IMR-90 (cell line): ENCODE results near the gene ZDHHC14.

ENCODE experiments used
- POLR2A ChIP-seq: IDR thresholded peaks from 2 replicates; pipeline ENCODE4 v1.6.1; 2012; ENCODE audit warnings: mild to moderate bottlenecking, low read depth, low read length
- RFX5 ChIP-seq: IDR thresholded peaks from 2 replicates; pipeline ENCODE4 v1.8.0; 2012; ENCODE audit warnings: low read depth, mild to moderate bottlenecking, low read length, moderate library complexity

- TF ChIP-seq POLR2A, result no peak
- TF ChIP-seq RFX5, result no peak
Observed at GRCh38 chr6:157608221-157609075, 227.5 kb downstream of the ZDHHC14 start.
